ENCODE data around the gene CEP72.

- TF ChIP-seq CTCF (IDR thresholded peaks at IDR 0.05; ENCODE audit: insufficient read depth, low read depth, low read length): no peak
- TF ChIP-seq EZH2 (IDR thresholded peaks at IDR 0.05; ENCODE audit: insufficient read depth, low read length): no peak
Observed at GRCh38 chr5:641331-641765, 29.2 kb downstream of the CEP72 start.

All from astrocyte (in vitro differentiated cells and primary cell).